DMS153 (cell line): ENCODE data around the gene TMEM247.
"Not testable (repeated sequence)": the region's sequence is repeated elsewhere in the genome, so short reads cannot be mapped to it uniquely, and the experiment has no call there.

ENCODE experiments used
- DNase-seq: peaks from one replicate; lab custom pipeline; 2025; lab: John Stamatoyannopoulos, UW

The TMEM247 gene

GRCh38 chr2:46458763-46459500 is 20.4 kb upstream of the TMEM247 start:
- DNase-seq: no peak

- DNase-seq: no peak
Measured at GRCh38 chr2:46459694-46460093, 19.7 kb upstream of the TMEM247 start.

- no peak for DNase-seq
Measured at GRCh38 chr2:46460241-46460921, 19.0 kb upstream of the TMEM247 start.

- no peak for DNase-seq
Measured at GRCh38 chr2:46461011-46461674, 18.2 kb upstream of the TMEM247 start.

- no peak for DNase-seq
Measured at GRCh38 chr2:46461709-46462171, 17.6 kb upstream of the TMEM247 start.

- no peak for DNase-seq
Measured at GRCh38 chr2:46462936-46463335, 16.4 kb upstream of the TMEM247 start.

- no peak for DNase-seq
Measured at GRCh38 chr2:46469116-46469515, 10.2 kb upstream of the TMEM247 start.

GRCh38 chr2:46469700-46470099 is 9.7 kb upstream of the TMEM247 start:
- no peak for DNase-seq

GRCh38 chr2:46470114-46470628 is 9.2 kb upstream of the TMEM247 start:
- DNase-seq: no peak

- DNase-seq: no peak
Measured at GRCh38 chr2:46471019-46471583, 8.3 kb upstream of the TMEM247 start.

- DNase-seq: no peak
Measured at GRCh38 chr2:46471697-46472096, 7.7 kb upstream of the TMEM247 start.

GRCh38 chr2:46472165-46472564 is 7.2 kb upstream of the TMEM247 start:
- not testable (repeated sequence) for DNase-seq

- DNase-seq: not testable (repeated sequence)
Measured at GRCh38 chr2:46477462-46477861, 1.9 kb upstream of the TMEM247 start.

GRCh38 chr2:46477925-46478324 is 1.4 kb upstream of the TMEM247 start:
- DNase-seq: no peak

GRCh38 chr2:46480562-46480961 is 1.2 kb downstream of the TMEM247 start:
- DNase-seq: peak; percentile 62

GRCh38 chr2:46481198-46482193 is 2.1 kb downstream of the TMEM247 start:
- DNase-seq: peak; percentile 94

- DNase-seq: no peak
Measured at GRCh38 chr2:46482490-46482889, 3.1 kb downstream of the TMEM247 start.

GRCh38 chr2:46485002-46485401 is 5.6 kb downstream of the TMEM247 start:
- DNase-seq: no peak

- DNase-seq: no peak
Measured at GRCh38 chr2:46486436-46486835, 7.1 kb downstream of the TMEM247 start.

- no peak for DNase-seq
Measured at GRCh38 chr2:46487667-46488335, 8.4 kb downstream of the TMEM247 start.

- no peak for DNase-seq
Measured at GRCh38 chr2:46488389-46488788, 9.0 kb downstream of the TMEM247 start.
